Keratinocyte (primary cell): Measurements from ENCODE around the gene CD2. TPM values are rescaled to one million over a fixed set of nuclear protein-coding genes. Genes with fewer than 3 reads are reported as not detected.

Experiments
- DNase-seq: peaks from one replicate; pipeline ENCODE4 v3.0.0-alpha.2; 2011; ENCODE audit warnings: low read depth, missing footprints, low spot score
- FAIRE-seq: peaks from 2 replicates; lab custom pipeline; 2011; peaks lifted over from hg19 to GRCh38; lab: Jason Lieb, UNC
- H2AFZ ChIP-seq: 2 replicates; pipeline ENCODE4 v1.6.0; 2012; ENCODE audit warnings: low read length, control low read depth, inconsistent platforms; ENCODE audit not compliant: control insufficient read depth
- H3K27ac ChIP-seq: 2 replicates; pipeline ENCODE4 v1.5.1; 2011; ENCODE audit warnings: low read length; ENCODE audit not compliant: control insufficient read depth, insufficient read depth
- H3K27me3 ChIP-seq: 3 replicates; pipeline ENCODE4 v1.6.0; 2011; ENCODE audit warnings: low read length; ENCODE audit not compliant: control insufficient read depth, insufficient read depth; ENCODE audit errors: extremely low read depth
- H3K36me3 ChIP-seq, 2 experiments: 2 replicates in 1 of 2; 3 replicates in 1 of 2; pipeline ENCODE4 v1.5.1; 2011; ENCODE audit warnings: low read length in 2 of 2, mild to moderate bottlenecking in 1 of 2; ENCODE audit not compliant: control insufficient read depth in 2 of 2, insufficient read depth in 2 of 2; ENCODE audit errors: extremely low read depth in 1 of 2
- H3K4me1 ChIP-seq: 3 replicates; pipeline ENCODE4 v1.5.1; 2011; ENCODE audit warnings: low read length; ENCODE audit not compliant: control insufficient read depth, insufficient read depth; ENCODE audit errors: extremely low read depth
- H3K4me2 ChIP-seq: 3 replicates; pipeline ENCODE4 v1.6.0; 2011; ENCODE audit warnings: low read depth, low read length; ENCODE audit not compliant: control insufficient read depth, insufficient read depth; ENCODE audit errors: extremely low read depth
- H3K4me3 ChIP-seq, 3 experiments: fragments of 200-600 bp in 1 of 3; sonication (generic) in 1 of 3; 2 replicates in 2 of 3; 3 replicates in 1 of 3; pipeline ENCODE4 v1.5.1; 2011 to 2016; ENCODE audit warnings: low read length in 3 of 3, mild to moderate bottlenecking in 3 of 3, control low read depth in 2 of 3, inconsistent platforms in 1 of 3, low read depth in 1 of 3, mixed read lengths in 1 of 3, mixed run types in 1 of 3, moderate library complexity in 1 of 3; ENCODE audit not compliant: control insufficient read depth in 2 of 3, insufficient read depth in 2 of 3; ENCODE audit errors: extremely low read depth in 1 of 3
- H3K79me2 ChIP-seq: 2 replicates; pipeline ENCODE4 v1.6.0; 2012; ENCODE audit warnings: low read length; ENCODE audit not compliant: control insufficient read depth, insufficient read depth
- H3K9ac ChIP-seq: 3 replicates; pipeline ENCODE4 v1.6.0; 2011; ENCODE audit warnings: low read length; ENCODE audit not compliant: control insufficient read depth, insufficient read depth; ENCODE audit errors: extremely low read depth
- H3K9me1 ChIP-seq: 3 replicates; pipeline ENCODE4 v1.6.0; 2011; ENCODE audit warnings: low read length; ENCODE audit not compliant: control insufficient read depth, insufficient read depth; ENCODE audit errors: extremely low read depth
- H3K9me3 ChIP-seq: 2 replicates; pipeline ENCODE4 v1.5.1; 2012; ENCODE audit warnings: low read depth, low read length; ENCODE audit not compliant: control insufficient read depth
- H4K20me1 ChIP-seq: 3 replicates; pipeline ENCODE4 v1.6.0; 2011; ENCODE audit warnings: low read length; ENCODE audit not compliant: control insufficient read depth, insufficient read depth; ENCODE audit errors: extremely low read depth
- EZH2 ChIP-seq: IDR thresholded peaks from one replicate; pipeline ENCODE4 v1.6.1; 2012; ENCODE audit warnings: inconsistent platforms, mild to moderate bottlenecking, low read length, moderate library complexity
- dilution Hi-C: fragments of 300-500 bp; cut with MboI; formaldehyde crosslinking; loops from one replicate; pipeline ENCODE4 v1.7.0; 2020; ENCODE audit warnings: low sequenced_read_pairs; ENCODE audit not compliant: extremely low pct_ligation_motif_present
- polyA plus RNA-seq, 5 experiments: library from polyadenylated mRNA; depleted of rRNA in 3 of 5; stranded (reverse) in 3 of 5; stranded (forward) in 1 of 5; unstranded in 1 of 5; fragments of >200 nt; gene quantifications; 1 replicate in 1 of 5; 2 replicates in 3 of 5; 3 replicates in 1 of 5; pipeline versions ENCODE4 v1.2.1 to v1.2.3, GENCODE V29; 2011 to 2012; ENCODE audit warnings: missing spikeins in 2 of 5, low read depth in 1 of 5, low replicate concordance in 1 of 5
- TF ChIP-seq, protein P1 (sequence below), 3 experiments: IDR thresholded peaks in 1 of 3; conservative IDR thresholded peaks in 1 of 3; optimal IDR thresholded peaks in 1 of 3; 2 replicates in 2 of 3; 3 replicates in 1 of 3; pipeline versions ENCODE3 to v1.5.1; 2011; ENCODE audit warnings: low read length in 3 of 3, mild to moderate bottlenecking in 3 of 3, moderate library complexity in 2 of 3, control low read depth in 1 of 3, inconsistent platforms in 1 of 3; ENCODE audit not compliant: insufficient read depth in 2 of 3; ENCODE audit errors: extremely low read depth in 1 of 3

The CD2 gene
- polyA plus RNA-seq, 1 donor (not counting 4 experiments of a cell fraction or from before 2014, with no cell fraction given), result not detected

DNA sequence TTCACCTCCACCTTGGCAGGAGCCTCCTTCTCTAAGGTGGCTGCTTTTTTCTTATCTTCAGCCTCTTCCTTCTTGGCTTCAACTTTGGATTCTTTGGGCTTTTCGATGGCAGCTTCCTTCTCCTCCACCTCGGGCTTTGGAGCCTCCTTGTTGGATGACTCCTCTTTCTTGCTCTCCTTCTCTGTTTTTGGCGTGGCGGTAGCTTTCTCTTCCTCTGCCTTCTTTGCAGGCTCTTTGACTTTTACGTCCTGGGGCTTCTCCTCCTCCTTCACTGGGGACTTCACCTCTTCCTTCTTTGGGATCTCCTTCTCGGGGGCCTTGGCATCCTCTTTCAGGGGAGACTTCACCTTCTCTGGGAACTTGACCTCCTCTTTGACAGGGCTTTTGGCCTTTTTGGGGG lies 13.9 kb upstream of the CD2 start:
- dilution Hi-C loops, result no loop called here
- H2AFZ ChIP-seq, result no peak overlapping the region
- H3K27me3 ChIP-seq, result no peaks in the 10 kb centered on the region
- DNase-seq (no peak), FAIRE-seq (no peak)
- peaks cover 13% of the 10 kb centered on the region for H3K4me1 ChIP-seq
- no peak overlapping the region for H3K4me2 ChIP-seq
- no peaks in the 10 kb centered on the region for H3K36me3 ChIP-seq
- H3K79me2 ChIP-seq, result no peaks in the 10 kb centered on the region
- H3K9me1 ChIP-seq, result no peaks in the 10 kb centered on the region
- H3K9ac ChIP-seq, result no peak overlapping the region
- H3K9me3 ChIP-seq, result peaks cover 16% of the 10 kb centered on the region
- no peaks in the 10 kb centered on the region for H4K20me1 ChIP-seq
- TF ChIP-seq, protein P1, sequence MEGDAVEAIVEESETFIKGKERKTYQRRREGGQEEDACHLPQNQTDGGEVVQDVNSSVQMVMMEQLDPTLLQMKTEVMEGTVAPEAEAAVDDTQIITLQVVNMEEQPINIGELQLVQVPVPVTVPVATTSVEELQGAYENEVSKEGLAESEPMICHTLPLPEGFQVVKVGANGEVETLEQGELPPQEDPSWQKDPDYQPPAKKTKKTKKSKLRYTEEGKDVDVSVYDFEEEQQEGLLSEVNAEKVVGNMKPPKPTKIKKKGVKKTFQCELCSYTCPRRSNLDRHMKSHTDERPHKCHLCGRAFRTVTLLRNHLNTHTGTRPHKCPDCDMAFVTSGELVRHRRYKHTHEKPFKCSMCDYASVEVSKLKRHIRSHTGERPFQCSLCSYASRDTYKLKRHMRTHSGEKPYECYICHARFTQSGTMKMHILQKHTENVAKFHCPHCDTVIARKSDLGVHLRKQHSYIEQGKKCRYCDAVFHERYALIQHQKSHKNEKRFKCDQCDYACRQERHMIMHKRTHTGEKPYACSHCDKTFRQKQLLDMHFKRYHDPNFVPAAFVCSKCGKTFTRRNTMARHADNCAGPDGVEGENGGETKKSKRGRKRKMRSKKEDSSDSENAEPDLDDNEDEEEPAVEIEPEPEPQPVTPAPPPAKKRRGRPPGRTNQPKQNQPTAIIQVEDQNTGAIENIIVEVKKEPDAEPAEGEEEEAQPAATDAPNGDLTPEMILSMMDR (optimal IDR thresholded peaks at IDR 0.05 in 1 of 3, IDR thresholded peaks at IDR 0.05 in 1 of 3, conservative IDR thresholded peaks at IDR 0.05 in 1 of 3; ENCODE audit: extremely low read depth in 1 of 3, insufficient read depth in 2 of 3, low read length in 3 of 3), result no peak
- no peak for TF ChIP-seq EZH2
- no peak overlapping the region for H3K27ac ChIP-seq
- no peak overlapping the region for H3K4me3 ChIP-seq

DNA sequence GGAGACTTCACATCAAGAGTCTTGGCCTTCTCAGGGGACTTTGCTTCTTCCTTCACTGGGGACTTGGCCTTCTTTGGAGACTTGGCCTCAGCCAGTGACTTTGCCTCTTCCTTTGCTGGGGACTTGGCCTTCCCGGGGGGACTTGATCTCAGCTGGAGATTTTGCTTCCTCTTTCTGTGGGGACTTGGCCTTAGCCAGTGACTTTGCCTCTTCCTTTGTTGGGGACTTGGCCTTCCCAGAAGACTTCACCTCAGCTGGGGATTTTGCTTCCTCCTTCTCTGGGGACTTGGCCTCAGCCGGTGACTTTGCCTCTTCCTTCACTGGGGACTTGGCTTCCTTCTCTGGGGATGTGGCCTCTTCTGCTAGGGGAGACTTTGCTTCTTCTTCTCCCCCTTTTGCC lies 13.5 kb upstream of the CD2 start:
- H3K4me3 ChIP-seq, result no peak overlapping the region
- dilution Hi-C loops, result no loop called here
- H3K27me3 ChIP-seq, result no peaks in the 10 kb centered on the region
- no peaks in the 10 kb centered on the region for H3K36me3 ChIP-seq
- no peak overlapping the region for H2AFZ ChIP-seq
- FAIRE-seq, result no peak
- peaks cover 16% of the 10 kb centered on the region for H3K9me3 ChIP-seq
- no peaks in the 10 kb centered on the region for H3K9me1 ChIP-seq
- no peaks in the 10 kb centered on the region for H3K79me2 ChIP-seq
- TF ChIP-seq EZH2, result no peak
- TF ChIP-seq, protein P1 (optimal IDR thresholded peaks at IDR 0.05 in 1 of 3, IDR thresholded peaks at IDR 0.05 in 1 of 3, conservative IDR thresholded peaks at IDR 0.05 in 1 of 3; ENCODE audit: extremely low read depth in 1 of 3, insufficient read depth in 2 of 3, low read length in 3 of 3), result no peak
- no peak overlapping the region for H3K27ac ChIP-seq
- no peak overlapping the region for H3K9ac ChIP-seq
- no peak for DNase-seq
- H3K4me2 ChIP-seq, result no peak overlapping the region
- H3K4me1 ChIP-seq, result peaks cover 13% of the 10 kb centered on the region
- H4K20me1 ChIP-seq, result no peaks in the 10 kb centered on the region
